Stimulated activated CD4-positive, alpha-beta T cell treated with anti-CD3 and anti-CD28 coated beads, Interleukin-12 subunit alpha, Interleukin-12 subunit beta, amount 100 ng/mL, for 4 hours (primary cell): Measurements from ENCODE around the gene GDPD5.

Experiments
- DNase-seq: peaks from one replicate; pipeline ENCODE4 v3.0.0-alpha.2; 2020

GDPD5 gene

DNA sequence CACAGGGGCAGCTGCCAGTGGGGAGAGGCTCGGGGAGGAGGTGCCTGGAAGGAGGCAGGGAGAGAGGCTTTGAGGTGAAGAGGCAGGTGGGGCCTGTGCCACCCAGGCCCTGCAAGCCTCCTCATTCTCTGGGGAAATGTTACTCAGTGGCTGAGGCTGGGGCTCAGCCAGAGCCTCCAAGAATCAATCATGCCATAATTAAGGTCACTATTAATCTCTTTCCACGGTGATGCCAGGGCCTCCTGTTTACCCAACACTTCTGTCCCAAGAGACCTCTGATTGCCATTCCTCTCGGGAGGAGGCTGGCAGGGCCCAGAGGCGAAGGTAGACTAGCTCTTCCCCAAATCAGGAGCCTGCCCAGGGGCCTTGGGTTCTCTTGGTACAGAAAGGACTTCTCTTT is 38.4 kb downstream of the GDPD5 start:
- no peak for DNase-seq

- DNase-seq = no peak
Measured at GRCh38 chr11:75485742-75486141, 40.0 kb downstream of the GDPD5 start.

- DNase-seq = no peak
Measured at GRCh38 chr11:75482931-75483469, 42.7 kb downstream of the GDPD5 start.

DNA sequence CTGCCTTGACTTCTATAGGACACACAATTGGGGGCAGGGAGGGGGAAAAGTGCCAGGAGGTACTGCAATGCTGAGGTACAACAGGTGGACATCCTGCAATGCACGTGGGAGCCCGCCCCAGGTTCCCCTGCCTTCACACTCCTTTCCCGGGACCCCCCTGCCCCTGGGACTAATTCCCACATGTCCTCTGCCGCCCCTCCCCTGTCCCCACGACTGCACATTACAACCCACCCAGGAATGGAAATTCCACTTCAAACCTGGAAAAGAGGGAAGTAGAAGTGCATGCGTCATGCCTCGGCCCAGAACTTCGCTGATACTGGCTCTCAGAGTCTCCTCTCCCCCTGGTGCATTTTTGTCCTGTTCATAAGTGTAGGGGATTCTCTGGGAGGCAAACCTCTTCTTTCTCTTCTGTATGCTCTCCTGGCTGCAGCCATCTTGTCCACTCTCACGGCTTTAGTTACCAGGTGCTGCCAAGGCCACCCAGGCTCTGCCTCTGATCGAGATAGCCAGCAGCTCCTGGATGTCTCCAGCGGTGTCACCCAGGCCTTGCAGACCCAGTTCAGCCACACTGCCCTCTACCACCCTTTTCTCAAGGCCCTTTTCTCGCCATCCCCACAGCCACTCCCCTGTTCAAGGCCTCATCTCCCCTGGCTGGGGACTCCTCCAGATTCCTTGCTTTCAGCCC is 43.7 kb downstream of the GDPD5 start:
- DNase-seq = no peak

GRCh38 chr11:75481223-75481921 is 44.4 kb downstream of the GDPD5 start:
- DNase-seq = no peak

GRCh38 chr11:75480185-75481175 is 45.3 kb downstream of the GDPD5 start:
- no peak for DNase-seq

- no peak for DNase-seq
Measured at GRCh38 chr11:75479597-75480145, 46.1 kb downstream of the GDPD5 start.

DNA sequence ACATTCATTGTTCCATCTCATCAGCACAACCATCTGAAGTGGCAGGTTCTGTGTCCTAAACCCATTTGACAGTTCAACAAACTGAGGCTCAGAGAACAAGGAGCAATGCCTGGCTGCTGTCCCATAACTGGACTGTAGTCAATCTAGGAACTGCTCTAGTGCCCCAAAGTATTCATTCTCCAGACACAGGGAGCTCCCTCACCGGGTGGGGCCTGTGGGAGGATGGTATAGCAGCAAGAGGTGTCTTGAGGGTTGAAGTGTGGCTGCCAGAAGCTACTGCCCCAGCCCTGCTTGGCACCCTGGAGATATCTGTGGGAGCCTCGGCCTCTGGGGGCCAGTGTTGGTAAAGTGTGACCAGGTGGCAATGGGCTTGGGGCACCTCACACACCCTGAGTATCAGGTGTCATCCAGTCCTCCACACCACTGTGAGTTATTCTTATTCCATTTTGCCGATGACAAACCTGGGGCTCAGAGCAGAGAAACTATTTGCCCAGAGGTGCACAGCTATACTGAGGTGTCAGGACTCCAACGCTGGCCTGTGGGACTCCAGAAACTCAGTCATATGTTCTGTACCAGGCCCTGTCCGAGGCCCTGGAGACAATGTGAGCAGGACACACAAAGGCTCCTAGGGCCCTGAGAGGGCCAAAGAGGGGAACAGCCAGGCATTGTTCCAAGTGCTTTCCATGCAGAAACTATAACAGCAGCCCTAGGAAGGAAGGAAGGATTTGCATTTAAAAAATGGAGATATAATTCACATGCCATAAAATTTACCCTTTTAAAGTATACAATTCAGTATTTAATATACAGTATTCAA is 46.8 kb downstream of the GDPD5 start:
- no peak for DNase-seq

- DNase-seq = no peak
Measured at GRCh38 chr11:75477614-75477935, 48.2 kb downstream of the GDPD5 start.

GRCh38 chr11:75476739-75477613 is 48.8 kb downstream of the GDPD5 start:
- DNase-seq = no peak

DNA sequence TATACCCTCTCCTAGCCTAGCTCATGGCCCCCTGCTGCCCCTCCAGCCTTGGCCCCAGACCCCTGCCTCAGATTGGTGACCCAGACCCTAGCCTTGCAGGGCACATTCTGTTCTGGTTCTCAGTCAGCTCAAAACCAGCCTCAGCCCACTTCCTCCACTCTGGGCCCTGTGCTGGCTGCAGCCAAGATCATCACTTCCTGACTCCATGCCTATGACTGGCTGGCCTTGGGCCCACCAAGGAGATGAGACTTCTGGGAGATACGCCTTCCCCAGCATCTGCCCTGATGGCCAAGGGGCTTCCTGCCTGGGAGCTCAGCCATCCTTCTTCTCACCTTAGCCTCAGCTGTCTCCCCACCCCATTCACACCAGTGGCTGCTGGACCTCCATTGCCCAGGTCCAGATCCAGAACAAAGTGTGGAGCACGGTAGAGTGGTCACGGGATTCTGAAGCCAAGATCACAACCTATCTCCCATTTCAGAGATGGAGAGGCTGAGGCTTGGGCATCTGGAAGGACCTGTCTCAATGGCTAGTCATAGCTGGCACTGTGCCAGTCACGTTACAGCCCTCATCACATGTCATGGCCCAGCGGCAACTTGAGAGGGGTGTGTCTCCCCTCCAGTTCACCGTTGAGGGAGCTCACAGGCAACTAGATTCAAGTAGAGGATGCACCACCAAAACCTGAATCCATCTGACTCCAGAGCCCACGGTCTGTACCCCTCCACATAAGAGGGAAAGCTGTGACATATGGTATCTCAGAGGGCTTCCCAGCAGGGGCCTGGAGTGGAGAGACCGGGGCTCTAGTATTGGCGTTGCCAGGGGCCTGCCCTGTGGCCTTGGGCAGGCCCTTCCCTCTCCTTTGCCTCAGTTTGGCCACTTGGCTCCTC is 49.7 kb downstream of the GDPD5 start:
- no peak for DNase-seq

DNA sequence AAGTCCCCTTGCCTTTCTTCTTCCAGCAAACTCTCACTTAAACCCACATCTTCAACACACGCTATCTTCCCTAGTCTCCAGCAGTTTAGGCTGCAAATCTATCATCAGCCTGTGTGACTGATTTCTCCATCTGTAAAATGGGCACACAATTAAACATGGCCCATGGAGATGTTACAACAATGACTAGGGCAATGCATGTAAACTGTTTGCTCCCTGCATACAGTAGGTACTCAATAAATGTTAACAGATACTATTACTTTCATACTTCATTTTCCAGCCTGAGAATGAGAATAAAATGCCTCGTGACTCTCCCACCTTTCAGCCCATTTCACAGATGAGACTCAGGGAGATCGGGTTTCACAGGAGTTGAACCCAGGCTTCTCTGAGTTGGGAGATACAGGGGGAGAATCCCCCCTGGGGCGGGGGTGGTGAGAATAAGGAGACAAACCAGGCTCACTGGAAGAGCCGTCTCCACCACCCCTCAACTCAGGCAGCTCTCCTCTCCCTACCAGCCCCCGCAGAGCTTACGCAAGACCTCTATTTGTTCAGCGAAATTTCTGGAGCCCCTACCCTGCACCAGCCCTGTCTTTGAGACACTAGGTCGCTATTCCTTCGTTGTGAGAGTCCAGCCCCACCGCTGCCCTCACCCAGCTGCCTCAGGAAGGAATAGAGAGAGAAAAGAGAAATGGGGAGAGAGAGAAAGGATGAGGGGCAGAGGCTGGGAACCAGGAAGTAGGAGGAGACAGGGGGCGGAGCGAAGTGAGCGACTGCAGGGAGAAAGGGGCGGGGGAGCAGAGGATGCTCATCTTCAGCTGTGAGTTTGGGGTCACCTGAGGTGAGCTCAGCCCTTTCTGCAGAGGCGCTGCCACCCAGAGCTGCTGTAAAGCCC is 50.6 kb downstream of the GDPD5 start:
- peak; percentile 41 for DNase-seq

DNA sequence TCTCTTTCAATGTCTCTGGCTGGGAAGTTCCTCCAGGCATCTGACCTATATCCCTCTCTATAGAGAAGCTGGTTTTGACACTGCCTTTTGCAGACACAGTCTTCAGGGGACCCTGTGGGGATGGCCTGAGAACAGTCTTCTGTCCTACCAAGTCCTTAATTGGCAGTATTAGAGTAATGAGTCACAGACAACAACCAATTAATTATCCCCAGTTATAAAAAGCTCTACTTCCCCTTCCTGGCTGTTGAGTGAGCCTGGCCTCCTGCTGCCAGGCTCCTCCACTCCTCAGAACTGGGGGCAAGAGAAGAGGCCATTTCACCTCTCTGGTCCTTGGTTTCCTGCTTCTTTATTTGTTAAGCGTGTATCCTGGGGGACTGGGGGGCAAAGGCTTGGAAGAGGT is 51.5 kb downstream of the GDPD5 start:
- DNase-seq = no peak

GRCh38 chr11:75473684-75474083 is 52.1 kb downstream of the GDPD5 start:
- no peak for DNase-seq

DNA sequence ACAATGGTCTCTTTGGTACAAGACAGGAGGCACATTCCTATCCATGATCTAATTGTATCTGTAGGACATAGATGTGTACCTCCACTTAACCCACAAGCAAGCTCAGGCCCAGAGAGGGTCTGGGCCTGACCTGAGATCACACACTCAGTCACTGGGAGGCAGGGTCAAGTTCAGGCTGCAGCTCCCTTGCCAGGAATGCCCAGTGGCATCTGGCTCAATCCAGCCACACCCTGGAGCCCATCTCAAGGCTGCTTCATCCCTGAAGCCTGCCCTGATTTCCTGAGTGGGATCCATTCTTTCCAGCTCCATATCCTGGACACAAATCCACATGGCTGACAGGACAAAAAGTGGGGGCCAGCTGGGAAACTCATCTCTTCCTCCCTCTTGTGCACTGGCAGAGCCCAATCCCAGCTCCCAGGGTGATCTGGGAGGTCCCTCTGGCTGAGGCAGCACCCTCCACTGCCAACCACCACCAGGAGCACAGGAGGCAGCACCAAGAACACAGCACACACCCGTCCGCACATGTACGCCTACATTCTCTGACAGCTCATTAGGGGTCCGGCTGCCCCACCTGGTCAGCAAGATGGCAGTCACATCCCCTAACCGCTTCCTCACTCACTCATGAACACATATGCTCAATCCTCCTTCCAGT is 53.5 kb downstream of the GDPD5 start:
- DNase-seq = no peak

DNA sequence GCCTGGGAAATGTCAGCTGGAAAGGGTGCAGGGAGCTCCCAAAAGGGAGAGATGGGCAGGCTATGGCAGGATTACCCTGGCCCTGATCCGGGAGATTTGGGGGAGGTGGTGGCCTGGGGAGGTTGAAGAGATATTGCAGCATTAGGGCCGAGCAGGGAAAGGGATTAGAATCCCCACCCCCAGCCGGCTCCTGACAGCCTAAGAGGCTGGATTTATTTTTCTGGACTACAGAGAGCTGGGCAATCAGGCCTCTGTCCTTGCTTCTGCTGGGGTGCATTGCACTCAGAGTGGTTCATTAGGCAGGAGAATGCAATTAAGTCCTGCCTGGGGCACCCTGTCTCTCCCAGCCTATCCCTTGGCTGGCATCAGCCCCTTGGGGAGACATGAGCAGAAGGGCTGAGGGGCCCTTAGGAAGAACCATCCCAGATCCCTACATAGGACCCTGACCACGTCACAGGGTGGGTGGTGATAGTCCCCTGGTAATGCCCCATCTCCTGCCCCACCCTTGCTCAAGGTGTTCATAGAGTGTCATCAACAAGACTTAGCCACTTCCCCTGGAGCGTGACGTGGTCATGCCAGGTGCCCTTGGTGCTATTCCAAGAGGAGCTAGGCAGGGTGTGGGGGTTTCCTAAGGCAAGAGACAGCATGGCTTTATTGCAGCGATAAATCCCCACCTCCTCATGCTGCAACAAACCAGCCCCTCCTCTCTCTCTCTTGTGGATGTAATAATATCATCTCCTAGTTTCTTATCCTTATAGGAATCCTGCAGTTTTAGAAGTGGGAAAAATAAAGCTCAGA is 54.4 kb downstream of the GDPD5 start:
- DNase-seq = no peak

DNA sequence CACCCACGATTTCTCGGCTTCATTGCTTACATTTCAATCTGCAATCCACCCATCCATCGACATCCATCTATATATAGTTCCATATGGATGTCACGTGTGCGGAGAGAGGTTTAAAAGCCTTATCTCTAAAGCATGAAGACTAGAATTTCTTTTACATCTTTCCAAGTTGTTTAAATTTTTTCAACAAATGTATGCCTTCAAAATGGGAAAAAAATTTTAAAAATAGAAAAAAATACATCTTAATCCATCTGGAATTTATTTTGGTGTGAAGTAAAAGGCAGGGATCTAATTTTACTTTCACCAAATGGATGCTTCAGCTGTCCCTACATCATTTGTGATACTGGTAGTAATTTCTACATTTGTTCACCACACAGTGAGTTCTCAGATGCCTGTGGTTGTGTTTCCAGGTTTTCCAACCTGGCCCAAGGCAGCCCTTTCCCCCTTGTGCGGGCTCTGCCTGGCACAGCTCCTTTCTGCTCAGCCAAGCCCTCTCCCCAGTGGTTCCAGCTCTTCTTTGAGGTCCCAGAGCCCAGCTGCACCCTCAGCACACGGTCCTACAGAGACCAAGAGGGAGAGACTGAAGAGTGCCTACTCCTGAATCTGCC is 55.2 kb downstream of the GDPD5 start:
- no peak for DNase-seq
